ENCODE data around the gene PTTG1IP.

PTTG1IP gene

DNA sequence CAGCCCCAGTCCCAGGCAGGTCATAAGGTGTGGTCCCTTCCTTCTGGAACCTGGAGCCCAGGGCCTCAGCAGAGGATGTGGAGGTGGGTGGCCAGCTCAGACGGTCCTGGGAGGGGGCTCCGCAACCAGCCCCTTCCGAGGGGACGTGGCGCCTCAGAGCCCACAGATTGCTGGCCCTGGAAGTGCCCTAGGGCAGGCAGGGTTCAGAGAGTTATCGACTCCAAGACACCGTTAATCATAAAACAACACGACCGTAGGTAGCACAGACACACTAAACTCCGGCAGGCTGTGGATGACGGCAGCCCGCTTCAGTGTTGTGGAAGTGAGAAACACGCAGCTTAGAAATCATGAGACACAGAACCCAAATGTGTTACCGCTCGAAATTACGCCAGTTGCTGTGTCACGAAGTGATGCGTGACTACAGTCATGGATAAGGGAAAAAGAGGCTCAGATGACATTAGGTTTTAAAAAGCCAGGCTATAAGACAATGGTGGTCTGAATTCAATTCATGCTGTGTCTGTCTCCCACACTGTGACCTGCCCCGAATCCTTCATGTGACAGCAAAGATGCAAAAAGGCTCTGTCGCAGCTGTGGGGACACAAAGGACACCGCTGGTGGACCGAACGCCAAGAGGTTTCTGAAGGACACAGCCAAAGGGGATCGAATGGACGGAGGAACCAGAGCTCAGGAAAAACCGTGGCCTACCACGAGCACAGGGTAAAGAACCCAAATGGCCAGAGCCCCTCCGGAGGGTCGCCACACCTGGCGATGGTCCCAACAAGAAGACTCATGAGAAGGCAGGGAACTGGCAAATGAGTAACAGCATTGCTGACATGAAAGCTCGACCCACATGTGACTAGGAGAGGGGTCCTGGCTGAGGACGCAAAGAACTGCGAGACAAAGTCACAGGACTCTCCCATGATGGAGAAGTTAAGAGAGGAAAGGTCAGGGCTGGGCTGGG is 53.9 kb downstream of the PTTG1IP start:
- Histone ChIP-seq H3K27ac (ENCODE audit: low read depth, low read length, poor library complexity, severe bottlenecking) (no peak overlapping the region), H3K9me3 (ENCODE audit: low read length) (peaks cover 11% of the 10 kb centered on the region; the same call in 1 of the 2 replicates), H3K4me3 (ENCODE audit: low read depth, low read length, poor library complexity, severe bottlenecking) (no peak overlapping the region), H3K4me2 (ENCODE audit: low read length) (no peak overlapping the region), H3K9ac (ENCODE audit: low read length) (no peak overlapping the region), H3K4me1 (ENCODE audit: insufficient read depth, low read length, severe bottlenecking) (peaks cover 25% of the 10 kb centered on the region), H3K36me3 (ENCODE audit: insufficient read depth, low read length) (no peaks in the 10 kb centered on the region), H3K27me3 (ENCODE audit: insufficient read depth, low read length) (no peaks in the 10 kb centered on the region), H4K20me1 (ENCODE audit: insufficient read depth, low read length) (no peaks in the 10 kb centered on the region), H3K79me2 (ENCODE audit: insufficient read depth, low read length) (peaks cover 22% of the 10 kb centered on the region), H2AFZ (ENCODE audit: low read length) (no peak overlapping the region), H3K9me2 (ENCODE audit: low read depth, low read length) (no peaks in the 10 kb centered on the region), H3F3A (ENCODE audit: insufficient read depth, low read length) (no peaks in the 10 kb centered on the region)
- TF ChIP-seq, protein P1, sequence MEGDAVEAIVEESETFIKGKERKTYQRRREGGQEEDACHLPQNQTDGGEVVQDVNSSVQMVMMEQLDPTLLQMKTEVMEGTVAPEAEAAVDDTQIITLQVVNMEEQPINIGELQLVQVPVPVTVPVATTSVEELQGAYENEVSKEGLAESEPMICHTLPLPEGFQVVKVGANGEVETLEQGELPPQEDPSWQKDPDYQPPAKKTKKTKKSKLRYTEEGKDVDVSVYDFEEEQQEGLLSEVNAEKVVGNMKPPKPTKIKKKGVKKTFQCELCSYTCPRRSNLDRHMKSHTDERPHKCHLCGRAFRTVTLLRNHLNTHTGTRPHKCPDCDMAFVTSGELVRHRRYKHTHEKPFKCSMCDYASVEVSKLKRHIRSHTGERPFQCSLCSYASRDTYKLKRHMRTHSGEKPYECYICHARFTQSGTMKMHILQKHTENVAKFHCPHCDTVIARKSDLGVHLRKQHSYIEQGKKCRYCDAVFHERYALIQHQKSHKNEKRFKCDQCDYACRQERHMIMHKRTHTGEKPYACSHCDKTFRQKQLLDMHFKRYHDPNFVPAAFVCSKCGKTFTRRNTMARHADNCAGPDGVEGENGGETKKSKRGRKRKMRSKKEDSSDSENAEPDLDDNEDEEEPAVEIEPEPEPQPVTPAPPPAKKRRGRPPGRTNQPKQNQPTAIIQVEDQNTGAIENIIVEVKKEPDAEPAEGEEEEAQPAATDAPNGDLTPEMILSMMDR (IDR thresholded peaks at IDR 0.05; ENCODE audit: low read length) = no peak
- no peak for TF ChIP-seq EZH2 (IDR thresholded peaks at IDR 0.05; ENCODE audit: borderline replicate concordance, low read length)

DNA sequence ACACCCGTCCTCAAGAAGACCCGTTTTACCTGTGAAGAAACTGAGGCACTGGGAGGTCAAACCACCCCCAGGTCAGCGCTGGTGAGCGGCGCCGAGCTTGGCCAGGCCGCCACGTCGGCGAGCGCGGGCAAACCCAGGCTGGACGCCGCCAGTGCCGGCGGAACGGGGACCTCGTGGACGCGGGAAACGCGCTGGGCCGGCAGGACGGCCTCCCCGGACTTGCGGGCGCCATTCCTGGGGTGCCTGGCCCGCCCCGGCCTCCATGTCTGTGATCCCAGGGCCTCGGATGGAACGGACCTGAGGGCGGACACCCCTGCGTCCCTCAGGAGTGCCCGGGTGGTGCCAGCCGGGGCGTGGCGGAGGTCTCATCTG is 54.9 kb downstream of the PTTG1IP start:
- Histone ChIP-seq H3K4me1 (ENCODE audit: insufficient read depth, low read length, severe bottlenecking) (peaks cover 25% of the 10 kb centered on the region), H3K27ac (ENCODE audit: low read depth, low read length, poor library complexity, severe bottlenecking) (no peak overlapping the region), H2AFZ (ENCODE audit: low read length) (no peak overlapping the region; the same call in 1 of the 2 replicates)

DNA sequence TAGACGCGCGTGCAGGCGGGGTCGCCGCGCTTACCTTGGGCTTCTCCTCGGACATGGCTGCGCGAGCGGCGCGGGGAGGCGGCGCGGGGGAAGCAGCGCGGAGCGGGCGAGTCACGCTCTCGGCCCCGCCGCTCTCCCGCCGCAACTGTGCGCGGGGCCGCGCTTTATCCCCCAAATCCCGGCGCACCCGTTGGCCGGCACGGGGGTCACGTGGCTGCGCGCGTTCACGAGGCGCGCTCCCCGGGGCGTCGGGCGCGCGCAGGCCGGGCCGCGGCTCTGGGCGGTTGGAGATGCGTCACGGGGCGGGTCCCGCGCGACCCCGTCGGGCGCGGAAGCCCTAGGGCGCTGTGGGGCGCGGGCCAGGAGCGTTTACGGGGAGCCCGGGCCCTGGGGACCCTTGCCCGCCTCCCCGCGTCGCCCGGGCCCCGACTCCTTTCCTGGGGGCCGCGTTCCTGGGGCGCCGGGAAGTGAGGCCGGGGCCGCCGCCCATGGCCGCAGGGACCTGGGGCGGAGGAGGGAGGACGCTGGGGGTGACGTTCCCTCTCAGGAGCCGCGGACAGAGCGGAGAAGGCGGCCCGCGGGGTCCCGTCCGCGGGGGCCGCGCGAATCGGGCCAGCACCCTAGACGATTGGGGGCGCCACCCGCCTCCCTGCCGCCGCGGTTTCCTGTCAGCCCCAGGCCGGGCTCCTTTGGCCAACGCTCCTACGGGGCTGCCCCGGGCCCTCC is 55.4 kb downstream of the PTTG1IP start, which contains the start of gene SUMO3:
Gene SUMO3 (minus strand): TSS at position 149 of the 726 bp plus-strand sequence. CDS start 94 bp downstream, at position 55.
- peak within 1 kb of the TSS; percentile 46; the same call in 1 of the 2 replicates for H2AFZ ChIP-seq (ENCODE audit: low read length)
- peak within 1 kb of the TSS; percentile 83 for H3K4me2 ChIP-seq (ENCODE audit: low read length)
- peaks cover 25% of the 10 kb centered on the region for H3K4me1 ChIP-seq (ENCODE audit: insufficient read depth, low read length, severe bottlenecking)
- H3K27ac ChIP-seq (ENCODE audit: low read depth, low read length, poor library complexity, severe bottlenecking) = no peak within 1 kb of the TSS
- peak within 1 kb of the TSS; percentile 75 for H3K4me3 ChIP-seq (ENCODE audit: low read depth, low read length, poor library complexity, severe bottlenecking)
- H3K9ac ChIP-seq (ENCODE audit: low read length) = peak within 1 kb of the TSS; percentile 76
- H3K27me3 ChIP-seq (ENCODE audit: insufficient read depth, low read length) = no peaks in the 10 kb centered on the region
- peaks cover 5% of the 10 kb centered on the region; the same call in 1 of the 2 replicates for H3K36me3 ChIP-seq (ENCODE audit: insufficient read depth, low read length)
- H4K20me1 ChIP-seq (ENCODE audit: insufficient read depth, low read length) = no peaks in the 10 kb centered on the region
- H3K9me2 ChIP-seq (ENCODE audit: low read depth, low read length) = no peaks in the 10 kb centered on the region
- no peak for TF ChIP-seq EZH2 (IDR thresholded peaks at IDR 0.05; ENCODE audit: borderline replicate concordance, low read length)
- TF ChIP-seq, protein P1 (IDR thresholded peaks at IDR 0.05; ENCODE audit: low read length) = peak; percentile 10; the same call in 1 of the 2 replicates
- no peaks in the 10 kb centered on the region for H3F3A ChIP-seq (ENCODE audit: insufficient read depth, low read length)
- H3K79me2 ChIP-seq (ENCODE audit: insufficient read depth, low read length) = peaks cover 33% of the 10 kb centered on the region
- H3K9me3 ChIP-seq (ENCODE audit: low read length) = peaks cover 9% of the 10 kb centered on the region; the same call in 1 of the 2 replicates

More for the DNA sequence above, 54.9 kb downstream of the PTTG1IP start:
- H3K9ac ChIP-seq (ENCODE audit: low read length) = peak overlapping the region; percentile 76
- H3K9me3 ChIP-seq (ENCODE audit: low read length) = peaks cover 11% of the 10 kb centered on the region; the same call in 1 of the 2 replicates
- H3K9me2 ChIP-seq (ENCODE audit: low read depth, low read length) = no peaks in the 10 kb centered on the region
- no peaks in the 10 kb centered on the region for H3F3A ChIP-seq (ENCODE audit: insufficient read depth, low read length)
- H3K4me2 ChIP-seq (ENCODE audit: low read length) = peak overlapping the region; percentile 66
- no peaks in the 10 kb centered on the region for H4K20me1 ChIP-seq (ENCODE audit: insufficient read depth, low read length)
- peak overlapping the region; percentile 75 for H3K4me3 ChIP-seq (ENCODE audit: low read depth, low read length, poor library complexity, severe bottlenecking)
- H3K36me3 ChIP-seq (ENCODE audit: insufficient read depth, low read length) = no peaks in the 10 kb centered on the region
- TF ChIP-seq EZH2 (IDR thresholded peaks at IDR 0.05; ENCODE audit: borderline replicate concordance, low read length) = no peak
- TF ChIP-seq, protein P1 (IDR thresholded peaks at IDR 0.05; ENCODE audit: low read length) = no peak
- H3K79me2 ChIP-seq (ENCODE audit: insufficient read depth, low read length) = peaks cover 29% of the 10 kb centered on the region
- H3K27me3 ChIP-seq (ENCODE audit: insufficient read depth, low read length) = no peaks in the 10 kb centered on the region

Measured in OCI-LY1 (cell line).